HG03066 (cell line): ENCODE measurements around the gene ARAP1.

Experiments used
- ATAC-seq: cut with Tn5 transposase; IDR thresholded peaks from one replicate; pipeline ENCODE4 v1.9.1; 2021; ENCODE audit warnings: low read depth; ENCODE audit not compliant: unreplicated experiment

ARAP1 gene

GRCh38 chr11:72764503-72764902 lies 12.3 kb upstream of the ARAP1 start:
- no peak for ATAC-seq

- no peak for ATAC-seq
Observed at GRCh38 chr11:72763823-72764222, 11.6 kb upstream of the ARAP1 start.

GRCh38 chr11:72762641-72763304 lies 10.6 kb upstream of the ARAP1 start:
- no peak for ATAC-seq

- ATAC-seq: no peak
Observed at GRCh38 chr11:72760539-72761405, 8.6 kb upstream of the ARAP1 start.

GRCh38 chr11:72759468-72759985 lies 7.3 kb upstream of the ARAP1 start:
- ATAC-seq: no peak

- no peak for ATAC-seq
Observed at GRCh38 chr11:72758690-72759389, 6.6 kb upstream of the ARAP1 start.

- no peak for ATAC-seq
Observed at GRCh38 chr11:72758304-72758689, 6.1 kb upstream of the ARAP1 start.

GRCh38 chr11:72755713-72756285 lies 3.6 kb upstream of the ARAP1 start:
- ATAC-seq: no peak

- no peak for ATAC-seq
Observed at GRCh38 chr11:72754544-72755155, 2.4 kb upstream of the ARAP1 start.

- no peak for ATAC-seq
Observed at GRCh38 chr11:72754149-72754543, 1.9 kb upstream of the ARAP1 start.

- ATAC-seq: no peak
Observed at GRCh38 chr11:72753341-72754148, 1.3 kb upstream of the ARAP1 start.

GRCh38 chr11:72751116-72752087 lies 806 bp downstream of the ARAP1 start:
- ATAC-seq: peak; percentile 10

- no peak for ATAC-seq
Observed at GRCh38 chr11:72750556-72751115, 1.6 kb downstream of the ARAP1 start.

- ATAC-seq: no peak
Observed at GRCh38 chr11:72750086-72750485, 2.1 kb downstream of the ARAP1 start.

GRCh38 chr11:72747289-72747855 lies 4.8 kb downstream of the ARAP1 start:
- no peak for ATAC-seq

- ATAC-seq: no peak
Observed at GRCh38 chr11:72746821-72747220, 5.4 kb downstream of the ARAP1 start.

- no peak for ATAC-seq
Observed at GRCh38 chr11:72745925-72746550, 6.2 kb downstream of the ARAP1 start.
